Measurements from ENCODE around the gene IFT81.

The IFT81 gene

GRCh38 chr12:110156766-110157165 lies 32.6 kb downstream of the IFT81 start:
- peaks cover 0 to 7% of the 10 kb centered on the region in 2 donors for H3K9me3 Mint-ChIP-seq
- H3K27me3 Mint-ChIP-seq = no peaks in the 10 kb centered on the region

GRCh38 chr12:110157539-110157938 lies 33.4 kb downstream of the IFT81 start:
- Mint-ChIP-seq H3K36me3 (ENCODE audit: insufficient read depth) (peaks cover 3% of the 10 kb centered on the region), H3K9me3 (peaks cover 0 to 7% of the 10 kb centered on the region in 2 donors), H3K27ac (no peak overlapping the region), H3K4me3 (no peak overlapping the region), H3K4me1 (ENCODE audit: low read depth in 2 of 2) (peaks cover 0 to 4% of the 10 kb centered on the region in 2 donors), H3K27me3 (no peaks in the 10 kb centered on the region)
- no peak for ATAC-seq (replicated peaks)
- DNase-seq = no peak

More at GRCh38 chr12:110156766-110157165, 32.6 kb downstream of the IFT81 start:
- Mint-ChIP-seq H3K36me3 (ENCODE audit: insufficient read depth) (peaks cover 3% of the 10 kb centered on the region), H3K27ac (no peak overlapping the region), H3K4me3 (no peak overlapping the region), H3K4me1 (ENCODE audit: low read depth in 2 of 2) (peaks cover 0 to 4% of the 10 kb centered on the region in 2 donors)
- ATAC-seq (replicated peaks) (no peak), DNase-seq (no peak)

GRCh38 chr12:110159671-110160245 lies 35.6 kb downstream of the IFT81 start:
- no peak overlapping the region for H3K27ac Mint-ChIP-seq
- H3K36me3 Mint-ChIP-seq (ENCODE audit: insufficient read depth) = peaks cover 3% of the 10 kb centered on the region
- DNase-seq (no peak), ATAC-seq (replicated peaks) (no peak)
- no peaks in the 10 kb centered on the region for H3K27me3 Mint-ChIP-seq
- H3K9me3 Mint-ChIP-seq = peaks cover 0 to 7% of the 10 kb centered on the region in 2 donors
- peaks cover 0 to 4% of the 10 kb centered on the region in 2 donors for H3K4me1 Mint-ChIP-seq (ENCODE audit: low read depth in 2 of 2)
- no peak overlapping the region for H3K4me3 Mint-ChIP-seq

- no peak overlapping the region for H3K27ac Mint-ChIP-seq
- no peaks in the 10 kb centered on the region for H3K36me3 Mint-ChIP-seq (ENCODE audit: insufficient read depth)
- ATAC-seq (replicated peaks) (no peak), DNase-seq (no peak)
- no peaks in the 10 kb centered on the region for H3K27me3 Mint-ChIP-seq
- no peaks in the 10 kb centered on the region for H3K9me3 Mint-ChIP-seq
- no peak overlapping the region for H3K4me3 Mint-ChIP-seq
- H3K4me1 Mint-ChIP-seq (ENCODE audit: low read depth in 2 of 2) = no peaks in the 10 kb centered on the region
Observed at GRCh38 chr12:110165540-110166159, 41.5 kb downstream of the IFT81 start.

- Mint-ChIP-seq H3K9me3 (no peaks in the 10 kb centered on the region), H3K27me3 (no peaks in the 10 kb centered on the region), H3K36me3 (ENCODE audit: insufficient read depth) (no peaks in the 10 kb centered on the region), H3K27ac (no peak overlapping the region), H3K4me1 (ENCODE audit: low read depth in 2 of 2) (no peaks in the 10 kb centered on the region), H3K4me3 (no peak overlapping the region)
- ATAC-seq (replicated peaks) (no peak), DNase-seq (no peak)
Observed at GRCh38 chr12:110168732-110169455, 44.7 kb downstream of the IFT81 start.

- ATAC-seq (replicated peaks) = no peak
- Mint-ChIP-seq H3K27me3 (no peaks in the 10 kb centered on the region), H3K27ac (no peak overlapping the region), H3K36me3 (ENCODE audit: insufficient read depth) (no peaks in the 10 kb centered on the region), H3K4me3 (no peak overlapping the region), H3K9me3 (no peaks in the 10 kb centered on the region), H3K4me1 (ENCODE audit: low read depth in 2 of 2) (no peaks in the 10 kb centered on the region)
- no peak for DNase-seq
Observed at GRCh38 chr12:110170535-110171185, 46.5 kb downstream of the IFT81 start.

- DNase-seq = no peak
- H3K27ac Mint-ChIP-seq = no peak overlapping the region
Observed at GRCh38 chr12:110171186-110171538, 47.0 kb downstream of the IFT81 start.

GRCh38 chr12:110171636-110172035 lies 47.5 kb downstream of the IFT81 start:
- no peaks in the 10 kb centered on the region for H3K4me1 Mint-ChIP-seq (ENCODE audit: low read depth in 2 of 2)
- no peak for DNase-seq
- no peak for ATAC-seq (replicated peaks)
- no peaks in the 10 kb centered on the region for H3K27me3 Mint-ChIP-seq
- no peak overlapping the region for H3K4me3 Mint-ChIP-seq
- H3K27ac Mint-ChIP-seq = no peak overlapping the region
- no peaks in the 10 kb centered on the region for H3K9me3 Mint-ChIP-seq
- H3K36me3 Mint-ChIP-seq (ENCODE audit: insufficient read depth) = no peaks in the 10 kb centered on the region

More at GRCh38 chr12:110171186-110171538, 47.0 kb downstream of the IFT81 start:
- Mint-ChIP-seq H3K9me3 (no peaks in the 10 kb centered on the region), H3K36me3 (ENCODE audit: insufficient read depth) (no peaks in the 10 kb centered on the region), H3K4me3 (no peak overlapping the region), H3K27me3 (no peaks in the 10 kb centered on the region), H3K4me1 (ENCODE audit: low read depth in 2 of 2) (no peaks in the 10 kb centered on the region)
- no peak for ATAC-seq (replicated peaks)

GRCh38 chr12:110174373-110174996 lies 50.3 kb downstream of the IFT81 start:
- Mint-ChIP-seq H3K4me1 (ENCODE audit: low read depth in 2 of 2) (no peaks in the 10 kb centered on the region), H3K27ac (no peak overlapping the region), H3K27me3 (no peaks in the 10 kb centered on the region), H3K36me3 (ENCODE audit: insufficient read depth) (no peaks in the 10 kb centered on the region), H3K4me3 (no peak overlapping the region), H3K9me3 (no peaks in the 10 kb centered on the region)
- ATAC-seq (replicated peaks) = no peak
- DNase-seq = no peak

- H3K9me3 Mint-ChIP-seq = no peaks in the 10 kb centered on the region
- H3K4me1 Mint-ChIP-seq (ENCODE audit: low read depth in 2 of 2) = no peaks in the 10 kb centered on the region
- no peak overlapping the region for H3K4me3 Mint-ChIP-seq
- H3K27me3 Mint-ChIP-seq = no peaks in the 10 kb centered on the region
- ATAC-seq (replicated peaks) = no peak
- no peak overlapping the region for H3K27ac Mint-ChIP-seq
- DNase-seq = no peak
- no peaks in the 10 kb centered on the region for H3K36me3 Mint-ChIP-seq (ENCODE audit: insufficient read depth)
Observed at GRCh38 chr12:110175201-110175600, 51.0 kb downstream of the IFT81 start.

GRCh38 chr12:110176745-110177144 lies 52.6 kb downstream of the IFT81 start:
- no peaks in the 10 kb centered on the region for H3K4me1 Mint-ChIP-seq (ENCODE audit: low read depth in 2 of 2)
- DNase-seq (no peak), ATAC-seq (replicated peaks) (no peak)
- no peak overlapping the region for H3K4me3 Mint-ChIP-seq
- H3K36me3 Mint-ChIP-seq (ENCODE audit: insufficient read depth) = no peaks in the 10 kb centered on the region
- H3K27me3 Mint-ChIP-seq = no peaks in the 10 kb centered on the region
- no peak overlapping the region for H3K27ac Mint-ChIP-seq
- H3K9me3 Mint-ChIP-seq = no peaks in the 10 kb centered on the region

GRCh38 chr12:110179291-110179690 lies 55.1 kb downstream of the IFT81 start:
- Mint-ChIP-seq H3K4me1 (ENCODE audit: low read depth in 2 of 2) (no peaks in the 10 kb centered on the region), H3K36me3 (ENCODE audit: insufficient read depth) (no peaks in the 10 kb centered on the region), H3K27me3 (no peaks in the 10 kb centered on the region), H3K4me3 (no peak overlapping the region), H3K27ac (no peak overlapping the region), H3K9me3 (no peaks in the 10 kb centered on the region)
- ATAC-seq (replicated peaks) (no peak), DNase-seq (no peak)

- H3K4me1 Mint-ChIP-seq (ENCODE audit: low read depth in 2 of 2) = no peaks in the 10 kb centered on the region
- no peak for DNase-seq
Observed at GRCh38 chr12:110180591-110181005, 56.4 kb downstream of the IFT81 start.

More at GRCh38 chr12:110180591-110181005, 56.4 kb downstream of the IFT81 start:
- H3K4me3 Mint-ChIP-seq = no peak overlapping the region
- no peaks in the 10 kb centered on the region for H3K9me3 Mint-ChIP-seq
- no peak for ATAC-seq (replicated peaks)
- H3K27ac Mint-ChIP-seq = no peak overlapping the region
- H3K36me3 Mint-ChIP-seq (ENCODE audit: insufficient read depth) = no peaks in the 10 kb centered on the region
- no peaks in the 10 kb centered on the region for H3K27me3 Mint-ChIP-seq
